ENCODE data around the gene SMCP. TPM values are rescaled to one million over a fixed set of nuclear protein-coding genes. Genes with fewer than 3 reads are reported as not detected.

The SMCP gene
- total RNA-seq, 4 donors from 2014 or later: not detected

DNA sequence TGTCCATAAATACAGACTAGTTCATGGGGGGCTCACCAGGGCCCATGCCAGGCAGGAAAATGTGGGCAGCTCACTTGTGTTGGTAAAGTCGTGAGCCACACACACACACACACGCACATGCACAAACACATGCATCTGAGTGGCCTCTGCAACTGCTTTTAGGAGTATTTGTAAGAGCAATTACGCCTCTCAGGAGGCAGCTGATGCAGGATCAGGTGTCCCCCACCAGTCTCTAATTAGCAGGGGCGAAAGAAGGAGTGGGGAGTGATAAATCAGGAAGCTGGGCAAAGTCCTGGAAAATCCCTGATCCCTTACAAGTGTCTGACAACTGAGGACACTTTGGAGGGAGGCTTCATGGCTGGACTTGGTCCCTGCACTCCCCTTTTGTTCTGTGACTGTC, 24.5 kb downstream of the SMCP start:
- no peak for TF ChIP-seq CTCF (IDR thresholded peaks at IDR 0.05)
- no peak for TF ChIP-seq POLR2A (IDR thresholded peaks at IDR 0.05)
- no peak for TF ChIP-seq EP300 (IDR thresholded peaks at IDR 0.05)
- Histone ChIP-seq H3K9me3 (no peaks in the 10 kb centered on the region), H3K36me3 (no peaks in the 10 kb centered on the region), H3K27me3 (no peaks in the 10 kb centered on the region), H3K4me3 (no peak overlapping the region), H3K27ac (no peak overlapping the region), H3K4me1 (no peaks in the 10 kb centered on the region)
- no peak for DNase-seq (ENCODE audit: low spot score in 2 of 2)
- WGBS, 2 donors: 48 to 60% methylated on average over 4 of the region's 4 CpGs

DNA sequence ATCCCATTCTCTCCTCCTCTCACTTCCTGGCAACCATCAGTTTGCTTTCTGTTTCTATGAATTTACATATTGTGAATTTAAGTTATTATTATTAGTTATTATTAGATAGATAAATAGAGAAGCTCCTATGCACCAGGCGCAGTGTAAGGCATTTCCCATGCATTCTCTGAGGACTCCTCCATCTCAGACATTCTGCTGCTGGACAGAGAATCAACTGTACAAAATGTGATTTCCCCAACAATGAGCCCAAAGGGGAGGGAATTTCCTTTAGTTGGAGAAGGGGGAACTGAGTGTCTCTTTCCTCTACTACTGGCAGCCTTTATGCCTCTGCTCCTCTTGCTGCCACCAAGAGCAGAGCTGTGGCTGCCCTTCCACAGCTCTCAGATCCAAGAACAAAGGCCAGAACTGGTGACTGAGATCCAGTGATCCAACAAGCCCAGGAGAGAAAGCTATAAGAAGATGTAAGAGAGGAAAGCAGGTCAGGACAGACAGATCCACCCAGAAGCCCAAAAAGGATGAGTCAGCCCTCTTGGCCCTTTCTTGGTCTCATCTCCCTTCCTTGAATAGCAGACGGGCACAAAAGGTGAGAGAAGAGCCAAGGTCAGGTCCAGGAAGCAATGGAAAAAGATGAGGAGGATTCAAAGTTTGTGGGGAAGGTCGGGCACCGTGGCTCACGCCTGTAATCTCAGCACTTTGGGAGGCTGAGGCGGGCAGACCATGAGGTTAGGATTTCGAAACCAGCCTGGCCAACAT, 26.7 kb downstream of the SMCP start:
- WGBS, 2 donors: 75 to 86% methylated on average over 7 of the region's 7 CpGs
- no peak for TF ChIP-seq POLR2A (IDR thresholded peaks at IDR 0.05)
- no peak for TF ChIP-seq EP300 (IDR thresholded peaks at IDR 0.05)
- TF ChIP-seq CTCF (IDR thresholded peaks at IDR 0.05): no peak
- no peak for DNase-seq (ENCODE audit: low spot score in 2 of 2)
- Histone ChIP-seq H3K36me3 (no peaks in the 10 kb centered on the region), H3K27me3 (no peaks in the 10 kb centered on the region), H3K9me3 (no peaks in the 10 kb centered on the region), H3K4me3 (no peak overlapping the region), H3K4me1 (no peaks in the 10 kb centered on the region), H3K27ac (no peak overlapping the region)

GRCh38 chr1:152906023-152906565, 28.0 kb downstream of the SMCP start:
- 42 to 52% methylated on average over 5 of the region's 5 CpGs for WGBS, 2 donors

GRCh38 chr1:152907686-152908601, 29.8 kb downstream of the SMCP start, which contains the start of gene IVL:
TSS of gene IVL (plus strand) at chr1:152908546. CDS start at chr1:152909798, 1,252 bp downstream.
- no peak for DNase-seq (ENCODE audit: low spot score in 2 of 2)

More at GRCh38 chr1:152906023-152906565, 28.0 kb downstream of the SMCP start:
- Histone ChIP-seq H3K36me3 (no peaks in the 10 kb centered on the region), H3K4me1 (no peaks in the 10 kb centered on the region), H3K9me3 (peaks cover 0 to 11% (median 0%) of the 10 kb centered on the region in 4 donors), H3K27me3 (no peaks in the 10 kb centered on the region), H3K4me3 (no peak overlapping the region), H3K27ac (no peak overlapping the region)
- DNase-seq (ENCODE audit: low spot score in 2 of 2): no peak
- TF ChIP-seq EP300 (IDR thresholded peaks at IDR 0.05) (no peak), CTCF (IDR thresholded peaks at IDR 0.05) (no peak), POLR2A (IDR thresholded peaks at IDR 0.05) (no peak)

More at GRCh38 chr1:152907686-152908601, 29.8 kb downstream of the SMCP start, which contains the start of gene IVL:
- WGBS, 2 donors: 72 to 76% methylated on average over 4 of the region's 4 CpGs
- Histone ChIP-seq H3K27me3 (no peaks in the 10 kb centered on the region), H3K27ac (no peak within 1 kb of the TSS), H3K9me3 (peaks cover 0 to 15% (median 0%) of the 10 kb centered on the region in 4 donors), H3K36me3 (no peaks in the 10 kb centered on the region), H3K4me1 (no peaks in the 10 kb centered on the region), H3K4me3 (no peak within 1 kb of the TSS)
- TF ChIP-seq POLR2A (IDR thresholded peaks at IDR 0.05) (no peak), CTCF (IDR thresholded peaks at IDR 0.05) (no peak), EP300 (IDR thresholded peaks at IDR 0.05) (no peak)
